CD4-positive, alpha-beta T cell treated with Interferon gamma for 1 hour (primary cell): ENCODE results near the gene APBB2.

Experiments used
- DNase-seq: peaks from one replicate; pipeline ENCODE4 v3.0.0-alpha.2; 2020

Gene APBB2

GRCh38 chr4:41215155-41215554 is 813 bp upstream of the APBB2 start:
- DNase-seq: no peak

GRCh38 chr4:41214825-41215146 is 444 bp upstream of the APBB2 start:
- DNase-seq: no peak

- DNase-seq: no peak
Measured at GRCh38 chr4:41213625-41214135, 662 bp downstream of the APBB2 start.

GRCh38 chr4:41212616-41213203 is 1.6 kb downstream of the APBB2 start:
- DNase-seq: no peak

- DNase-seq: no peak
Measured at GRCh38 chr4:41211951-41212615, 2.3 kb downstream of the APBB2 start.

GRCh38 chr4:41209901-41210300 is 4.4 kb downstream of the APBB2 start:
- DNase-seq: no peak

- DNase-seq: no peak
Measured at GRCh38 chr4:41209187-41209586, 5.2 kb downstream of the APBB2 start.

DNA sequence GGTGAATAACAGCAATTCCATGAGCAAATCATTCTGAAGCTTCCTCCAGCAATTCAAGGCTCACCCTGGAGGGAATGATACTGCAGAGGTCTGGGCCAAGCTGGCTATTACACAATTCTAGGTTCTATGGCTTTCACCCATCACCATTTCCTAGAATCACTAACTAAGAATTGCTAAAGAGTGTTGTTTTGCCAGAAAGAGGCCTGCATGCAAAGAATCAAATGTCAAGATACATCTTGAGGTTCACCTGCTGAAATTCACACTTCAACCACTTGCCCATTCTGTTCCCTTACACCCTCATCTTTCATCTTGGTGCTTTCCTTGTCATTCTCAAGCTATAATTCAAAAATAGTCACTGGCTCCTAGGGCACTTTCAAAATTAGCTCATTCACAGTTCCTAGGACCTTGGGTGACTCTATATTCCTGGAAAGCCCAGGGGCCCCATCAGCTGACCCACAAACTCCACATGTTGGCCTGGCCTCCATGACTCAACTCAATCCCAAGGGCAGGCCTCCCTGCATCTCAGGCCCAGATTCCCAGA is 7.0 kb downstream of the APBB2 start:
- no peak for DNase-seq

- DNase-seq: no peak
Measured at GRCh38 chr4:41205854-41206460, 8.4 kb downstream of the APBB2 start.

- DNase-seq: no peak
Measured at GRCh38 chr4:41205130-41205529, 9.2 kb downstream of the APBB2 start.

GRCh38 chr4:41204400-41204978 is 9.9 kb downstream of the APBB2 start:
- no peak for DNase-seq

- DNase-seq: no peak
Measured at GRCh38 chr4:41203841-41204240, 10.5 kb downstream of the APBB2 start.

- no peak for DNase-seq
Measured at GRCh38 chr4:41202820-41203568, 11.3 kb downstream of the APBB2 start.

GRCh38 chr4:41202356-41202755 is 12.0 kb downstream of the APBB2 start:
- no peak for DNase-seq

DNA sequence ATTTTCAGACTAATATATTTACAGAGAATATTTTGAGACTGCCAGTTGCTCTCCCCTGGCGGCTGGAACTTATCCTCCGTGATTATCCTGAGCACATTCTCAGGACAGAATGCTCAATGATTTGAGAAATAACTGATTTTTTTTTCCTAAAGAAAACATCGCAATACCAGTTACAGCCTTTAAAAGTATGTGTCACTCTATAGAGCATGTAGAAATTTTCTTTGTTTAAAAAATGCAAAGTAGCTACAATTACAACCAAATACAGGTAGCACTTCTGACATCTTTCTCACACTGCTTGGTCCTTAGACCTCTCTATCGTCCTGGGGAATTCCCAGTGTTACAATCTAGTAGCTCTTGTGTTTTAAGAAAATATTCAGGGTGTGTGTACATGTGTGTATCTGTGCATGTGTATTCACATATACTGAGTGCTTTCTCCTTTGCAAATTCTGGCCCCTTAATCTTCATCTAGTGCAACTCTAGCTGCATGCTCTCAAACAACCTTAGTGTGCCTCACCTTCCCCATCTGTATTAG is 13.8 kb downstream of the APBB2 start:
- no peak for DNase-seq

- no peak for DNase-seq
Measured at GRCh38 chr4:41199788-41200187, 14.6 kb downstream of the APBB2 start.

DNA sequence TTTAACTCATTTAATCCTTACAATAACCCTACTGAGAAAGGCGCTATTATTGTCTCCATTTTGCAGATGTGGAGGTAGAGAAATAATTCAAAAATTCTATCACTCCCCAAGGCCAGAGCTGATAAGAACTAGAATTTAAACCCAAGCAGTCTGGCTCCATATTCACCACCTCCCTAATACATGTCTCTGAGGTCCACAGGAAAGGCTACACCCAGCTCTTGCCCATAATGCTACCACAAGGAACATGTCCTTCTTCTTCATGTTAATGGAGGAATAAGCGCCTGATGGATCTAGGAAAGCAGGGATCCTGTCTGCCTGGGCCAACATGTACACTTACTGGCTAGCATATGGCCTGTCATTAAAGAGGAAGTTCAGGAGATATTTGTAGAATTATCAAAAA is 16.3 kb downstream of the APBB2 start:
- DNase-seq: no peak

GRCh38 chr4:41197495-41197894 is 16.8 kb downstream of the APBB2 start:
- DNase-seq: no peak

DNA sequence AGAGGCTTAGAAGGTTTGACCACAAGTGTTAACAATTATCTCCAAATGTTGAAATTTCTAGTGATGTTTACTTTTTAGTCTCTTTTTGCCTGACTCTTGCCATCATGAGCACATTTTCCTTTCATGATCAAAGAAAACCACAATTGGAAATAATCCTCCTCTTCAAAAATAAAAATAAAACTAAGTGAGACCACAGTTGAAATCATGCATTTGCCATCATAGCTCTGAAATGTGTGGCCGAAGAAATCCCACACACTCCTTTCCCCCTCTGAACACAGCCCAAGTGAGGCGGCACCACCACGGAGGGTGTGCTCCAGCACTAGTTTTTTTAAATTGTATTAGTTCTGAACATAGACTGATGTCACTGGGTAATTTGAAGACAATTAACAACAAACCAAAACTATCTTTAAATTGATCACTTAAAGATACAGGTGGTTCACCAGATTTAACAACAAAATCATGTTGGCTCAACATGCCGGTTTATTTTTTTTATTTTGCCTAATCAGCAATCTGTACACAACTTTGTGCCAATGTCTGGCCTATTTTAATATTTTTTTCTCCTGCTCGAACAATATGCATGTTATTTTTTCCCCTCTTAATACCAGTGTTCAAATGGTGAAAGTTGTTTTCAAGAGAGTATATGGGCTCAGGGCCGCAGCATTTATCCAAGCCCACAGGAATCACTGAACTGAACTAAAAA is 17.6 kb downstream of the APBB2 start:
- no peak for DNase-seq

DNA sequence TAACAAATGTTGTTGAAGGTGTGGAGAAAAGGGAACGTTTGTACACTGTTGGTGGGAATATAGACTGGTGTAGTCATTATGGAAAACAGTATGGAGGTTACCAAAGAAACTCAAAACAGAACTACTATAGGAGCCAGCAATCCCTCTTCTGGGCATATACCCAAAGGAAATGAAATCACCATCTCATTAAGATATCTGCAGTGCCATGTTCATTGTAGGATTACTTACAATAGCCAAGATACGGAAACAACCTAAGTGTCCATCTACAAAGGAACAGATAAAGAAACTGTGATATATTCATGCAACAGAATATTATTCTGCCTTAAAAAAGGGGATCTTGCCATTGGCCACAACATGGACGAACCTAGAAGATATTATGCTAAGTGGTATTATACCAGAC is 22.2 kb downstream of the APBB2 start:
- no peak for DNase-seq

GRCh38 chr4:41189666-41190065 is 24.7 kb downstream of the APBB2 start:
- DNase-seq: no peak

DNA sequence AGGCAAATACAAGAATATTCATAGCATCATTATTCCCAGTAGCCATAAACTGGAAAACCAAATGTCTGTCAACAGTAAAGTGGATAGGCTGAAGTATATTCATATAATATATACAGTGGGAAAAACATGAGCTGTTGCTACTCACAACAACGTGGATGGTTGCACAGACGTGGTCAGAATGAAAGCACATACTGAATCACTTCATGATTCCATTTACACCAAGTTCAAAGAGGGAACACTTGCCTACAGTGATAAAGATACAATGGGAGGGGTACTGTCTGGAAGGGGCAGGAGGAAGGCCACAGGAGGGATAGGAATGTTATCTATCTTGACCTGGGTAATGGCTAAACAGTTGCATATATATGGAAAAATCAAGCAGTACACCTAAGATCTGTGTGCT is 25.3 kb downstream of the APBB2 start:
- no peak for DNase-seq
